RWPE2 (cell line): ENCODE results near the gene MYO3B.

Source experiments
- ATAC-seq: fragments of 200-7000 bp; cut with Tn5 transposase; 3 replicates; pipeline ENCODE4 v1.9.1; 2021; ENCODE audit warnings: low read depth
- DNase-seq: peaks from one replicate; pipeline ENCODE4 v3.0.0-alpha.2; 2020; ENCODE audit warnings: low spot score
- H3K27ac ChIP-seq: fragments of 450-650 bp; 2 replicates; pipeline ENCODE4 v1.5.1; 2017; ENCODE audit warnings: mild to moderate bottlenecking; ENCODE audit not compliant: poor library complexity, severe bottlenecking
- H3K27me3 ChIP-seq: fragments of 250-450 bp; sonication (Bioruptor Pico); 2 replicates; pipeline ENCODE4 v1.5.1; 2021; ENCODE audit warnings: mild to moderate bottlenecking, moderate library complexity; ENCODE audit not compliant: insufficient read depth, poor library complexity, severe bottlenecking
- H3K36me3 ChIP-seq: fragments of 250-450 bp; sonication (Bioruptor Pico); 2 replicates; pipeline ENCODE4 v1.5.1; 2020; ENCODE audit warnings: low read depth, mild to moderate bottlenecking, moderate library complexity
- H3K4me1 ChIP-seq: fragments of 250-450 bp; sonication (Bioruptor Pico); 2 replicates; pipeline ENCODE4 v1.5.1; 2021; ENCODE audit warnings: mild to moderate bottlenecking, moderate library complexity; ENCODE audit not compliant: insufficient read depth, poor library complexity, severe bottlenecking
- H3K4me3 ChIP-seq: fragments of 250-450 bp; sonication (Bioruptor Pico); 2 replicates; pipeline ENCODE4 v1.5.1; 2021; ENCODE audit warnings: mild to moderate bottlenecking, moderate library complexity; ENCODE audit not compliant: severe bottlenecking
- H3K9me3 ChIP-seq: fragments of 250-450 bp; sonication (Bioruptor Pico); 2 replicates; pipeline ENCODE4 v1.5.1; 2021; ENCODE audit warnings: mild to moderate bottlenecking, moderate library complexity; ENCODE audit not compliant: severe bottlenecking
- TF ChIP-seq, protein P1 (sequence below): fragments of 450-650 bp; IDR thresholded peaks from one replicate; pipeline ENCODE4 v1.5.1; 2017; ENCODE audit warnings: mild to moderate bottlenecking, moderate library complexity; ENCODE audit not compliant: poor library complexity, severe bottlenecking

The MYO3B gene

GRCh38 chr2:170310876-170311502, 133.0 kb downstream of the MYO3B start:
- no peaks in the 10 kb centered on the region for H3K9me3 ChIP-seq
- DNase-seq: no peak
- H3K27ac ChIP-seq: no peak overlapping the region
- no peaks in the 10 kb centered on the region for H3K27me3 ChIP-seq
- TF ChIP-seq, protein P1, sequence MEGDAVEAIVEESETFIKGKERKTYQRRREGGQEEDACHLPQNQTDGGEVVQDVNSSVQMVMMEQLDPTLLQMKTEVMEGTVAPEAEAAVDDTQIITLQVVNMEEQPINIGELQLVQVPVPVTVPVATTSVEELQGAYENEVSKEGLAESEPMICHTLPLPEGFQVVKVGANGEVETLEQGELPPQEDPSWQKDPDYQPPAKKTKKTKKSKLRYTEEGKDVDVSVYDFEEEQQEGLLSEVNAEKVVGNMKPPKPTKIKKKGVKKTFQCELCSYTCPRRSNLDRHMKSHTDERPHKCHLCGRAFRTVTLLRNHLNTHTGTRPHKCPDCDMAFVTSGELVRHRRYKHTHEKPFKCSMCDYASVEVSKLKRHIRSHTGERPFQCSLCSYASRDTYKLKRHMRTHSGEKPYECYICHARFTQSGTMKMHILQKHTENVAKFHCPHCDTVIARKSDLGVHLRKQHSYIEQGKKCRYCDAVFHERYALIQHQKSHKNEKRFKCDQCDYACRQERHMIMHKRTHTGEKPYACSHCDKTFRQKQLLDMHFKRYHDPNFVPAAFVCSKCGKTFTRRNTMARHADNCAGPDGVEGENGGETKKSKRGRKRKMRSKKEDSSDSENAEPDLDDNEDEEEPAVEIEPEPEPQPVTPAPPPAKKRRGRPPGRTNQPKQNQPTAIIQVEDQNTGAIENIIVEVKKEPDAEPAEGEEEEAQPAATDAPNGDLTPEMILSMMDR: no peak
- H3K4me3 ChIP-seq: no peak overlapping the region
- peaks cover 6% of the 10 kb centered on the region for H3K4me1 ChIP-seq
- H3K36me3 ChIP-seq: no peaks in the 10 kb centered on the region
- no peak for ATAC-seq

DNA sequence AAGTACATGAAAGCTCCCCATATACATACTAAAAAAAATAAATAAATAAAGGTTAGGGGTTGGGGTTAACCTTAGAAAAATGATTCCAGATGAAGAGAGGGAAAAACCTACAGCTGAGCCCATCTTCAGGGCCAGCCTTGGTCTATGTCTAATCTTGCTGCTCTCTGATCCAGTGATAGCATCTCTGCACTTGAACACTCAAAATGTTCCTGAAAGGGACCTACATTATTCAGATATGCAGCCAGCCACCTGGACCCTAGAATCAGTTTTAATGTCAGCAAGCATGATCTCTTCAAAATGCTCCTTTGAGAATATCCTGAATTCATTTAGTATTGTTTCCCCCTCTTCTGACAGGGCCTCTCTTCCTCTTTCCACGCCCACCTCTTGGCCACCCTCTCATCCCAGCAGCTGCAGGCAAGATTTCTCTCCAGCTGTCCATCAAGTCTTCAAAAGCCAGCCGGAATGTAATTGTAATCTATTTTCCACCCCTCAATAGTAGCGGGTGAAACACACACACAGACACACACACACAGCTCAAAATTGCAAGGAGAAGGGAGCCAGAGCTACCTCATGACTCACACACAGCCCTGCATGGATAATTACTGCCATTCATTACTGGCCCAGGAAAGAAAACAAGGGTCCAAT, 135.5 kb downstream of the MYO3B start:
- DNase-seq (no peak), ATAC-seq (no peak)

DNA sequence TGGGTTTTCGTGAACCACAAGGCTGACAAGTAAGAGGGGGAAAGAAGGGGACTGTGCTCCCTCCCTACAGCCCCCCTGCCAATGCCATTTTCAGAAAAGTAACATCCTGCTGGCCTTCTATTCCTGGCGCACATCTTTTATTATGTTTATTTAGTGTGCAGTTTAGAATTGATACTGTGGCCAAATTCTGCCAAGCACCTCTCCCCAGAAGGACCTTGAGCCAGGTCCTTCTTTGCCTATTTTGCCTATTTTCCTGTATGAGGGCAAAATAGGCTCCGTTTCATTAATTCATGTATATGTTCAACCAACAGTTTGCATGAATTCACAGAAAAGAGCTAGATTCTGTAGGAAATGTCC, 136.0 kb downstream of the MYO3B start:
- TF ChIP-seq, protein P1: no peak
- DNase-seq (no peak), ATAC-seq (no peak)
- Histone ChIP-seq H3K4me3 (no peak overlapping the region), H3K9me3 (no peaks in the 10 kb centered on the region), H3K27ac (no peak overlapping the region), H3K27me3 (no peaks in the 10 kb centered on the region), H3K36me3 (no peaks in the 10 kb centered on the region), H3K4me1 (peaks cover 10% of the 10 kb centered on the region)

More for the DNA sequence above, 135.5 kb downstream of the MYO3B start:
- H3K36me3 ChIP-seq: no peaks in the 10 kb centered on the region
- H3K4me3 ChIP-seq: no peak overlapping the region
- H3K9me3 ChIP-seq: no peaks in the 10 kb centered on the region
- H3K27me3 ChIP-seq: no peaks in the 10 kb centered on the region
- TF ChIP-seq, protein P1: no peak
- no peak overlapping the region for H3K27ac ChIP-seq
- peaks cover 10% of the 10 kb centered on the region for H3K4me1 ChIP-seq

- no peak for DNase-seq
- H3K9me3 ChIP-seq: no peaks in the 10 kb centered on the region
- H3K36me3 ChIP-seq: no peaks in the 10 kb centered on the region
- TF ChIP-seq, protein P1: no peak
- no peak overlapping the region for H3K4me3 ChIP-seq
- ATAC-seq: no peak
- H3K4me1 ChIP-seq: peaks cover 10% of the 10 kb centered on the region
- no peak overlapping the region for H3K27ac ChIP-seq
- no peaks in the 10 kb centered on the region for H3K27me3 ChIP-seq
These were observed 136.9 kb downstream of the MYO3B start for GRCh38 chr2:170314744-170315447.
